HepG2 (cell line): ENCODE measurements around the gene DOCK10. TPM values are rescaled to one million over a fixed set of nuclear protein-coding genes. Genes with fewer than 3 reads are reported as not detected.

Source experiments
- ATAC-seq: fragments of 200-7000 bp; cut with Tn5 transposase; 3 replicates; pipeline ENCODE4 v1.9.1; 2020; ENCODE audit warnings: mild to moderate bottlenecking, moderate library complexity
- BruUV-seq: library from RNA; stranded (reverse); fragments of 400-500 nt; replicated peaks from 2 replicates; lab custom pipeline; 2021; lab: Mats Ljungman, UMichigan
- CTCF ChIA-PET: fragments of 300-600 bp; formaldehyde crosslinking; extraction: SDS; loops from one replicate; lab custom pipeline; 2021; ENCODE audit warnings: low total read pairs, inconsistent platforms, low intra/inter-chr PET ratio; lab: Yijun Ruan, JAX
- POLR2A ChIA-PET: fragments of 350-600 bp; sonication (Branson Sonifier 250); formaldehyde crosslinking; loops from one replicate; lab custom pipeline; 2020; ENCODE audit warnings: antibody characterized with exemption, inconsistent platforms; lab: Yijun Ruan, JAX
- DNase-seq: peaks from one replicate; pipeline ENCODE4 v3.0.0-alpha.2; 2015; ENCODE audit warnings: low spot score
- FAIRE-seq: peaks from 3 replicates; lab custom pipeline; 2011; peaks lifted over from hg19 to GRCh38; lab: Jason Lieb, UNC
- H2AFZ ChIP-seq: one replicate; pipeline ENCODE4 v1.6.1; 2011; ENCODE audit warnings: low read length, inconsistent platforms
- H3K27ac ChIP-seq: fragments of 300-600 bp; 3 replicates; pipeline ENCODE4 v1.8.0; 2011; ENCODE audit warnings: mixed run types, mild to moderate bottlenecking, mixed read lengths, low read length, inconsistent platforms; ENCODE audit not compliant: insufficient read depth; ENCODE audit errors: extremely low read length
- H3K27me3 ChIP-seq, 2 experiments: fragments of 200-600 bp in 1 of 2; 2 replicates in 1 of 2; 3 replicates in 1 of 2; pipeline versions ENCODE4 v1.6.0 to v1.8.0; 2011; ENCODE audit warnings: low read length in 2 of 2, mild to moderate bottlenecking in 2 of 2, moderate library complexity in 2 of 2, inconsistent platforms in 1 of 2; ENCODE audit not compliant: insufficient read depth in 2 of 2, control insufficient read depth in 1 of 2
- H3K36me3 ChIP-seq, 2 experiments: fragments of 200-600 bp in 1 of 2; replicated peaks in 1 of 2; 2 replicates in 1 of 2; 3 replicates in 1 of 2; pipeline versions ENCODE4 v1.5.1 to v1.8.0; 2011; ENCODE audit warnings: low read length in 2 of 2, inconsistent platforms in 1 of 2; ENCODE audit not compliant: insufficient read depth in 2 of 2, control insufficient read depth in 1 of 2
- H3K4me1 ChIP-seq: 2 replicates; pipeline ENCODE4 v1.5.1; 2012; ENCODE audit warnings: low read length, inconsistent platforms; ENCODE audit not compliant: insufficient read depth
- H3K4me2 ChIP-seq: 2 replicates; pipeline ENCODE4 v1.6.0; 2011; ENCODE audit warnings: low read depth, low read length, inconsistent platforms
- H3K4me3 ChIP-seq, 3 experiments: fragments of 200-600 bp in 1 of 3; sonication (generic), shearing (Covaris generic) in 1 of 3; replicated peaks in 1 of 3; 2 replicates each; pipeline ENCODE4 v1.5.1; 2011 to 2016; ENCODE audit warnings: low read length in 3 of 3, inconsistent platforms in 2 of 3, low read depth in 2 of 3, mild to moderate bottlenecking in 2 of 3, control low read depth in 1 of 3, mixed read lengths in 1 of 3; ENCODE audit not compliant: insufficient read depth in 1 of 3
- H3K79me2 ChIP-seq: one replicate; pipeline ENCODE4 v1.6.1; 2011; ENCODE audit warnings: low read length, inconsistent platforms; ENCODE audit not compliant: insufficient read depth
- H3K9ac ChIP-seq: 2 replicates; pipeline ENCODE4 v1.6.0; 2011; ENCODE audit warnings: mild to moderate bottlenecking, low read depth, low read length, inconsistent platforms; ENCODE audit not compliant: insufficient read depth
- H3K9me3 ChIP-seq: 2 replicates; pipeline ENCODE4 v1.5.1; 2012; ENCODE audit warnings: mild to moderate bottlenecking, low read length
- H4K20me1 ChIP-seq: 2 replicates; pipeline ENCODE4 v1.6.0; 2011; ENCODE audit warnings: inconsistent platforms, mild to moderate bottlenecking, low read length, moderate library complexity; ENCODE audit not compliant: insufficient read depth
- ARNT2 ChIP-seq: sonication (generic); formaldehyde crosslinking; IDR thresholded peaks from 2 replicates; pipeline ENCODE4 v1.8.0; 2022; ENCODE audit warnings: mild to moderate bottlenecking, low read depth, missing genetic modification reagents, moderate library complexity
- CAMTA2 ChIP-seq: sonication (generic); formaldehyde crosslinking; IDR thresholded peaks from 2 replicates; pipeline ENCODE4 v1.4.0; 2020; ENCODE audit warnings: mild to moderate bottlenecking, missing genetic modification reagents, borderline replicate concordance
- NFYC ChIP-seq: IDR thresholded peaks from 2 replicates; pipeline ENCODE4 v1.6.1; 2016; ENCODE audit warnings: missing genetic modification reagents, missing compliant biosample characterization
- NR2F2 ChIP-seq: IDR thresholded peaks from 2 replicates; pipeline ENCODE4 v1.6.1; 2012; ENCODE audit warnings: low read depth, inconsistent platforms, borderline replicate concordance
- PHF20 ChIP-seq: sonication (generic); formaldehyde crosslinking; IDR thresholded peaks from 2 replicates; pipeline ENCODE4 v1.5.0; 2020; ENCODE audit warnings: mild to moderate bottlenecking, missing genetic modification reagents
- USF2 ChIP-seq, 2 experiments: sonication (generic) in 1 of 2; formaldehyde crosslinking in 1 of 2; IDR thresholded peaks; 2 replicates each; pipeline versions ENCODE4 v1.5.1 to v1.6.1; 2011 to 2020; ENCODE audit warnings: borderline replicate concordance in 1 of 2, low read depth in 1 of 2, low read length in 1 of 2, mild to moderate bottlenecking in 1 of 2, missing genetic modification reagents in 1 of 2, moderate library complexity in 1 of 2
- ZNF292 ChIP-seq: sonication (generic); formaldehyde crosslinking; IDR thresholded peaks from 2 replicates; pipeline ENCODE4 v1.8.1; 2022; ENCODE audit warnings: mild to moderate bottlenecking, low read depth, missing genetic modification reagents, borderline replicate concordance
- ZNF331 ChIP-seq: sonication (generic); formaldehyde crosslinking; IDR thresholded peaks from 2 replicates; pipeline ENCODE4 v1.4.0; 2020; ENCODE audit warnings: missing genetic modification reagents
- ZNF407 ChIP-seq: sonication (generic); formaldehyde crosslinking; IDR thresholded peaks from one replicate; pipeline ENCODE4 v1.5.1; 2020; ENCODE audit warnings: mild to moderate bottlenecking, missing genetic modification reagents; ENCODE audit errors: not compliant biosample characterization
- ZNF431 ChIP-seq: sonication (generic); formaldehyde crosslinking; IDR thresholded peaks from 2 replicates; pipeline ENCODE4 v1.9.0; 2022; ENCODE audit warnings: missing genetic modification reagents, low read depth, mild to moderate bottlenecking, borderline replicate concordance
- ZNF616 ChIP-seq: sonication (generic); formaldehyde crosslinking; IDR thresholded peaks from 2 replicates; pipeline ENCODE4 v1.5.0; 2020; ENCODE audit warnings: low read depth, mild to moderate bottlenecking, missing genetic modification reagents
- ZNF891 ChIP-seq: sonication (generic); formaldehyde crosslinking; IDR thresholded peaks from 2 replicates; pipeline ENCODE4 v1.5.0; 2020; ENCODE audit warnings: mild to moderate bottlenecking, missing genetic modification reagents
- WGBS: methylation state at CpG from one replicate; pipeline ENCODE4 v1.1.6; 2017; ENCODE audit warnings: low lambda C conversion rate; 5-methylcytosine and 5-hydroxymethylcytosine counted together
- in situ Hi-C: cut with HindIII; loops from 2 replicates; pipeline ENCODE4 v1.10.0; 2017; ENCODE audit warnings: low pct_unique_long_range_greater_than_20kb; ENCODE audit not compliant: extremely low pct_ligation_motif_present
- intact Hi-C: fragments of 100-400 bp; cut with micrococcal nuclease; formaldehyde crosslinking; loops from one replicate; pipeline ENCODE4 v1.10.0; 2022; ENCODE audit not compliant: unreplicated experiment
- polyA plus RNA-seq, 8 experiments: library from polyadenylated mRNA; depleted of rRNA in 3 of 8; stranded (reverse) in 7 of 8; unstranded in 1 of 8; fragments of >200 nt; fragmentation: Illumina TruSeq in 4 of 8; extraction: Trizol in 4 of 8; gene quantifications; 2 replicates each; pipeline versions ENCODE4 v1.2.1 to v1.2.3, GENCODE V29; 2011 to 2016; ENCODE audit warnings: low read depth in 4 of 8, missing spikeins in 1 of 8, mixed read lengths in 1 of 8; ENCODE audit not compliant: insufficient read depth in 1 of 8
- total RNA-seq, 5 experiments: library from RNA; depleted of rRNA; stranded (reverse); fragments of >200 nt; fragmentation: Illumina TruSeq; extraction: Trizol; gene quantifications; 2 replicates each; pipeline ENCODE4 v1.2.3, GENCODE V29; 2016; ENCODE audit warnings: low read depth in 1 of 5

Gene DOCK10
- total and polyA plus RNA-seq, 2 of the 13 experiments (the other 11 are each of a cell fraction or from before 2014, with no cell fraction given) = not detected

- no peak for TF ChIP-seq ZNF407 (CRISPR knock-in tag)
- no peak for TF ChIP-seq NR2F2
These were observed 103.6 kb downstream of the DOCK10 start (continued) for GRCh38 chr2:224938651-224939182.

GRCh38 chr2:224937887-224938286 lies 104.4 kb downstream of the DOCK10 start:
- ATAC-seq = no peak
- H3K27ac ChIP-seq = no peak overlapping the region
- no peak overlapping the region for H2AFZ ChIP-seq
- no peak overlapping the region for H3K9ac ChIP-seq
- ChIA-PET CTCF (no interaction called here), POLR2A (no interaction called here)
- H4K20me1 ChIP-seq = no peaks in the 10 kb centered on the region
- in situ Hi-C loops (no loop called here), intact Hi-C loops (no loop called here)
- H3K79me2 ChIP-seq = no peaks in the 10 kb centered on the region
- DNase-seq = no peak
- BruUV-seq = no TSS peak
- 12% methylated on average over 5 of the region's 5 CpGs for WGBS
- H3K4me1 ChIP-seq = no peaks in the 10 kb centered on the region
- H3K36me3 ChIP-seq = no peaks in the 10 kb centered on the region
- no peaks in the 10 kb centered on the region for H3K9me3 ChIP-seq
- TF ChIP-seq ZNF292 (CRISPR knock-in tag) (no peak), ZNF431 (CRISPR knock-in tag) (no peak), ARNT2 (CRISPR knock-in tag) (no peak), ZNF616 (no peak), USF2 (IDR thresholded peaks at IDR 0.05; ENCODE audit: low read depth, low read length) (no peak), USF2 (CRISPR knock-in tag; IDR thresholded peaks at IDR 0.05; ENCODE audit: borderline replicate concordance) (no peak), ZNF891 (CRISPR knock-in tag) (no peak), CAMTA2 (CRISPR knock-in tag) (no peak), ZNF331 (CRISPR knock-in tag) (no peak), NFYC (CRISPR knock-in tag) (no peak), PHF20 (CRISPR knock-in tag) (no peak)
- TF ChIP-seq, all 625 proteins: peak for 0
- Histone ChIP-seq H3K4me3 (no peak overlapping the region), H3K4me2 (no peak overlapping the region), H3K27me3 (0 out of 5 replicates have a peak, but pooled peaks cover 0 to 4% of the 10 kb centered on the region in 2 experiments)
- no peak for FAIRE-seq
